ENCODE data around the gene IL1B. TPM values are rescaled to one million over a fixed set of nuclear protein-coding genes. Genes with fewer than 3 reads are reported as not detected.

Gene IL1B
- total RNA-seq, 2 donors from 2014 or later, result 0.14 TPM; not detected in 1

GRCh38 chr2:112818094-112818902 lies 18.3 kb downstream of the IL1B start:
- ATAC-seq (replicated peaks in 1 of 2), result no peak
- H3K4me3 Mint-ChIP-seq, result no peak overlapping the region
- H3K9me3 Mint-ChIP-seq, result no peaks in the 10 kb centered on the region
- DNase-seq, result no peak
- peaks cover 10% of the 10 kb centered on the region for H3K27me3 Mint-ChIP-seq (ENCODE audit: low read depth)
- H3K27ac Mint-ChIP-seq, result no peak overlapping the region
- no peaks in the 10 kb centered on the region for H3K36me3 Mint-ChIP-seq (ENCODE audit: insufficient read depth in 2 of 2)
- peaks cover 23% of the 10 kb centered on the region for H3K4me1 Mint-ChIP-seq (ENCODE audit: low read depth)

- Mint-ChIP-seq H3K27ac (no peak overlapping the region), H3K4me3 (no peak overlapping the region), H3K36me3 (ENCODE audit: insufficient read depth in 2 of 2) (no peaks in the 10 kb centered on the region), H3K27me3 (ENCODE audit: low read depth) (peaks cover 1% of the 10 kb centered on the region), H3K9me3 (no peaks in the 10 kb centered on the region), H3K4me1 (ENCODE audit: low read depth) (peaks cover 28% of the 10 kb centered on the region)
- DNase-seq (no peak), ATAC-seq (replicated peaks in 1 of 2) (no peak)
These were observed 19.4 kb downstream of the IL1B start for GRCh38 chr2:112817082-112817689.

- Mint-ChIP-seq H3K4me3 (no peak overlapping the region), H3K27me3 (ENCODE audit: low read depth) (no peaks in the 10 kb centered on the region), H3K27ac (no peak overlapping the region), H3K36me3 (ENCODE audit: insufficient read depth in 2 of 2) (peaks cover 6 to 10% of the 10 kb centered on the region in 2 donors), H3K4me1 (ENCODE audit: low read depth) (peaks cover 24% of the 10 kb centered on the region), H3K9me3 (peaks cover 4% of the 10 kb centered on the region in 2 donors)
- DNase-seq (no peak), ATAC-seq (replicated peaks in 1 of 2) (no peak)
These were observed 22.3 kb downstream of the IL1B start for GRCh38 chr2:112814278-112814677.

GRCh38 chr2:112813280-112813966 lies 23.2 kb downstream of the IL1B start:
- no peak for ATAC-seq (replicated peaks in 1 of 2)
- peaks cover 6 to 13% of the 10 kb centered on the region in 2 donors for H3K36me3 Mint-ChIP-seq (ENCODE audit: insufficient read depth in 2 of 2)

GRCh38 chr2:112812318-112813267 lies 24.0 kb downstream of the IL1B start:
- DNase-seq, result no peak
- no peaks in the 10 kb centered on the region for H3K27me3 Mint-ChIP-seq (ENCODE audit: low read depth)
- H3K27ac Mint-ChIP-seq, result peak overlapping the region; percentile 56
- peak overlapping the region; percentile 2 to 21 for H3K4me3 Mint-ChIP-seq
- peaks cover 5 to 10% of the 10 kb centered on the region in 2 donors for H3K9me3 Mint-ChIP-seq
- peaks cover 30% of the 10 kb centered on the region for H3K4me1 Mint-ChIP-seq (ENCODE audit: low read depth)
- peaks cover 8 to 15% of the 10 kb centered on the region in 2 donors for H3K36me3 Mint-ChIP-seq (ENCODE audit: insufficient read depth in 2 of 2)
- ATAC-seq (replicated peaks in 1 of 2), result peak in 1 of 2 donors; percentile 33

More at GRCh38 chr2:112813280-112813966, 23.2 kb downstream of the IL1B start:
- no peaks in the 10 kb centered on the region for H3K27me3 Mint-ChIP-seq (ENCODE audit: low read depth)
- peaks cover 30% of the 10 kb centered on the region for H3K4me1 Mint-ChIP-seq (ENCODE audit: low read depth)
- H3K9me3 Mint-ChIP-seq, result peaks cover 4 to 8% of the 10 kb centered on the region in 2 donors
- DNase-seq, result no peak
- H3K4me3 Mint-ChIP-seq, result no peak overlapping the region
- H3K27ac Mint-ChIP-seq, result no peak overlapping the region

GRCh38 chr2:112811841-112812306 lies 24.7 kb downstream of the IL1B start:
- ATAC-seq (replicated peaks in 1 of 2) (peak; percentile 54 to 69), DNase-seq (no peak)
- H3K9me3 Mint-ChIP-seq, result peaks cover 10 to 12% of the 10 kb centered on the region in 2 donors
- H3K4me3 Mint-ChIP-seq, result peak overlapping the region in 1 of 2 donors; percentile 19
- no peaks in the 10 kb centered on the region for H3K27me3 Mint-ChIP-seq (ENCODE audit: low read depth)
- H3K4me1 Mint-ChIP-seq (ENCODE audit: low read depth), result peaks cover 30% of the 10 kb centered on the region
- H3K27ac Mint-ChIP-seq, result peak overlapping the region; percentile 56
- peaks cover 13 to 20% of the 10 kb centered on the region in 2 donors for H3K36me3 Mint-ChIP-seq (ENCODE audit: insufficient read depth in 2 of 2)

DNA sequence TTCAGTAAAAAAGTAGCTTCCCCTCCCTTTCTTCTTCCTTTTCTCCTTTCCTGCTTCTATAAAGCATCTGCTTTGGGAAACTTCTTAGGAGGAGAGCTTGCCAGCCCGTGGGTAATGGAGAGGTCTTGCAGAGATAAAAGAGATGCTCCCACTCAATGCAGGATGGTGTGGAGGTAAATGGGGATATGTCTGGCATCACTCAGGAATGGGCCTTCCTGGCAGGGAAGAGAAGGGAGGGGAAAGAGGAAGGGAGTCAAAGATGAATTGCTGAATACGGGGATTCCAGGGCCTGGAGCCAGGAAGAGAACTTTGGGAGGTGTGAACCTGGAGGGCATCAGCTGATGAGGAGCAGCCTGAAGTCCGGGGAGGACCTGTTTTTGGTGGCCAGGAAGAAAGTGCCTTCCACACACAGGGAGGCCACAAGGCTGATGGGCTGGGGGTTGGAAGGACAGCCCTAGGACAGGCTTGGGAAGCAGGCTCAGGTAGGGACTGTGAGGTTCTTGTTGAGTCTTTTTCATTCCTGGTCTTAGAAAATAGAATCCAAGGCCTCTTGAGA lies 25.2 kb downstream of the IL1B start:
- Mint-ChIP-seq H3K4me3 (no peak overlapping the region), H3K4me1 (ENCODE audit: low read depth) (peaks cover 30% of the 10 kb centered on the region), H3K36me3 (ENCODE audit: insufficient read depth in 2 of 2) (peaks cover 13 to 23% of the 10 kb centered on the region in 2 donors), H3K9me3 (peaks cover 13 to 14% of the 10 kb centered on the region in 2 donors), H3K27ac (no peak overlapping the region), H3K27me3 (ENCODE audit: low read depth) (no peaks in the 10 kb centered on the region)
- no peak for ATAC-seq (replicated peaks in 1 of 2)
- DNase-seq, result no peak

DNA sequence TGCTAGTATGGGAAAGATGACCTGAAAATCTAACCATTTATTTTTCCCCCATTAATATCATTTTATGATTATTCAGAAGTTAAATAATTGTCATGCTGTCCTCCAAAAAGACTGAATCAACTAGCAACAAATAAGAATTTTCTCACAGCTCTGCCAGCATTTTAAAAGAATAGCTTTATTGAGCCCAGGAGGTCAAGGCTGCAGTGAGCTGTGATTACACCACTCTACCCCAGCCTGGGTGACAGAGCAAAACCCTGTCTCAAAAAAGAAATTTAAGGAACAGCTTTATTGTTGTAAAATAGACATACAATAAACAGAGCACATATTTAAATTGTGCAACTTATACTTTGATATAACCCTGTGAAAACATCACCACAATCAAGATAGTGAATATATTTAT lies 27.5 kb downstream of the IL1B start:
- Mint-ChIP-seq H3K27ac (no peak overlapping the region), H3K4me1 (ENCODE audit: low read depth) (peaks cover 37% of the 10 kb centered on the region), H3K27me3 (ENCODE audit: low read depth) (no peaks in the 10 kb centered on the region), H3K4me3 (no peak overlapping the region), H3K36me3 (ENCODE audit: insufficient read depth in 2 of 2) (peaks cover 13 to 23% of the 10 kb centered on the region in 2 donors), H3K9me3 (peaks cover 13 to 14% of the 10 kb centered on the region in 2 donors)
- DNase-seq (no peak), ATAC-seq (replicated peaks in 1 of 2) (no peak)

DNA sequence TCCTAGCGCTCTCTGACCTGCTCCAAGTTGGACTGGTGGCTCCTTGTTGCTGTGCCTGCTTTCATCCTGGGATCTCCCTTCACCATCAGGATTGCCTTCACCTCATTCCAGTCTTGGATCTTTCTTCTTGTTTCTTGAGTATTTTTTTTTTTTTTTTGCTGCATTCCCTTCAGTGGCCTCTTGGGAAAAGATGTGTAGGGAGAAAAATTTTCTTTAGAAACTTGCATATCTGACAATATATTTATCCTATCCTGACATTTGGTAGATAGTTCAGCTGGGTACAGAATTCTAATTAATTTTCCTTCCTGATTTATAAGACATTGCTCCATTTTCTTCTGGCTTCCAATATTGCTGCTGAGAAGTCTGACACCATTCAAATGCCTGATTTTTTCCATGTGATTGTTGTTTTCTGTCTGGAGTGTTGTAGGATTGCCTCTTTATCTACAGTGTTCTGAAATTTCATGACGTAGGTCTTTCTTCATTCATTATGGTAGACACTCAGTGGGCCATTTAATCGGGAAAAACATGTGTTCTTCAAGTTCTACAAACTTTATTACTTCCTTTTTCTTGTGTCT lies 29.3 kb downstream of the IL1B start:
- H3K36me3 Mint-ChIP-seq (ENCODE audit: insufficient read depth in 2 of 2), result peaks cover 13 to 23% of the 10 kb centered on the region in 2 donors
- DNase-seq, result no peak
- no peak for ATAC-seq (replicated peaks in 1 of 2)
- peaks cover 13 to 14% of the 10 kb centered on the region in 2 donors for H3K9me3 Mint-ChIP-seq
- no peak overlapping the region for H3K4me3 Mint-ChIP-seq
- peaks cover 29% of the 10 kb centered on the region for H3K4me1 Mint-ChIP-seq (ENCODE audit: low read depth)
- H3K27ac Mint-ChIP-seq, result no peak overlapping the region
- H3K27me3 Mint-ChIP-seq (ENCODE audit: low read depth), result no peaks in the 10 kb centered on the region

GRCh38 chr2:112805542-112805941 lies 31.0 kb downstream of the IL1B start:
- ATAC-seq (replicated peaks in 1 of 2) (peak in 1 of 2 donors; percentile 26), DNase-seq (no peak)
- peaks cover 11 to 19% of the 10 kb centered on the region in 2 donors for H3K36me3 Mint-ChIP-seq (ENCODE audit: insufficient read depth in 2 of 2)
- peaks cover 13 to 14% of the 10 kb centered on the region in 2 donors for H3K9me3 Mint-ChIP-seq
- H3K4me1 Mint-ChIP-seq (ENCODE audit: low read depth), result peaks cover 17% of the 10 kb centered on the region
- no peak overlapping the region for H3K27ac Mint-ChIP-seq
- H3K4me3 Mint-ChIP-seq, result peak overlapping the region in 1 of 2 donors; percentile 26
- no peaks in the 10 kb centered on the region for H3K27me3 Mint-ChIP-seq (ENCODE audit: low read depth)

DNA sequence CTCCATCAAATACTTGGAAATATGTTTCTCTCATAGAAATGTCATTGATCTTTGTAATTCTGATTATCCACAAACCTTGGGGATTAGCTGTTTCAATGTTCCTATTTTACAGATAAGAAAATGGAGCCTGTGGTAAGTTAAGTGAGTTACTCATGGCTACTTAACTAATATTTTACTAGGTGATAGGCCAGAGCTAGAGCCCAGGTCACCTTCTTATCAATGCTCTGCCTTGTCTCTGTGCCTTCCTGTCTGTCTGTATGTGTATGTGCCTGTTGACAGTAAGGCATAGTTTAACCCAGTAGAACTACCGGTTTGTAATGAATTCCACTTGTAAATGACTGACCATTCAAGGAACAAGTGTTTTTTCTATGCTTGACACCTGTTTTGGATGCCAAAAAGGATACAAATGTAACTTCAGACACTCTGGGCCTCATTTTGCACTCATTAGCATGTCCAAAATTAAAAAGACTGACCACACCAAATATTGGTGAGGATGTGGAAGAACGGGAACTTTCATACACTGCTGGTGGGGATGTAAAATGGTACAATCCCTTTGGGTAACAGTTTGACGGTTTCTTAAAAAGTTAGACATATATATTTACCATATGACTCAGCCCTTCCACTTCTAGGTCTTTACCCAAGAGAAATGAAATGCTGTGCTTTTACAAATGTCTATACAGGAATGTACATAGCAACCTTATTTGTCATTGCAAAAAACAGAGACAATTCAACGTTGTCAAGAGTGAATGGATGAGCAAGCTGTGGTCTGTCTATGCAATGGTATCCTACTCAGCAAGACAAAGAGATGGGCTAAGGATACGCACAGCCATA lies 32.7 kb downstream of the IL1B start:
- no peak for DNase-seq
- peaks cover 9 to 10% of the 10 kb centered on the region in 2 donors for H3K36me3 Mint-ChIP-seq (ENCODE audit: insufficient read depth in 2 of 2)
- peak; percentile 95 to 96 for ATAC-seq (replicated peaks in 1 of 2)
- no peaks in the 10 kb centered on the region for H3K27me3 Mint-ChIP-seq (ENCODE audit: low read depth)
- peaks cover 9 to 10% of the 10 kb centered on the region in 2 donors for H3K9me3 Mint-ChIP-seq
- peaks cover 23% of the 10 kb centered on the region for H3K4me1 Mint-ChIP-seq (ENCODE audit: low read depth)
- peak overlapping the region in 1 of 2 donors; percentile 45 for H3K4me3 Mint-ChIP-seq
- peak overlapping the region; percentile 84 for H3K27ac Mint-ChIP-seq
